Endothelial cell of umbilical vein (primary cell): ENCODE data around the gene RIMS3. TPM values are rescaled to one million over a fixed set of nuclear protein-coding genes. Genes with fewer than 3 reads are reported as not detected.

Experiments used
- BruUV-seq: library from RNA; stranded (reverse); fragments of 400-500 nt; replicated peaks from 2 replicates; lab custom pipeline; 2021; lab: Mats Ljungman, UMichigan
- CTCF ChIA-PET: fragments of 300-600, 350-600 bp; sonication (Branson Sonifier 250); formaldehyde crosslinking; loops from one replicate; lab custom pipeline; 2021; ENCODE audit warnings: antibody characterized with exemption, inconsistent platforms; lab: Charles Lee
- POLR2A ChIA-PET: fragments of 300-600, 350-600 bp; sonication (Branson Sonifier 250); formaldehyde crosslinking; loops from one replicate; lab custom pipeline; 2021; ENCODE audit warnings: antibody characterized with exemption, inconsistent platforms; lab: Charles Lee
- DNase-seq: peaks from one replicate; pipeline ENCODE4 v3.0.0-alpha.2; 2011; ENCODE audit warnings: low read depth, low spot score
- FAIRE-seq: peaks from 2 replicates; lab custom pipeline; 2011; peaks lifted over from hg19 to GRCh38; lab: Jason Lieb, UNC
- H2AFZ ChIP-seq: 2 replicates; pipeline ENCODE4 v1.6.0; 2012; ENCODE audit warnings: low read depth, low read length, control low read depth, inconsistent platforms
- H3K27ac ChIP-seq: 2 replicates; pipeline ENCODE4 v1.5.1; 2011; ENCODE audit warnings: low read depth, mild to moderate bottlenecking, control low read depth, low read length, moderate library complexity; ENCODE audit not compliant: insufficient read depth
- H3K27me3 ChIP-seq, 2 experiments: 2 replicates each; pipeline versions ENCODE4 v1.6.0 to v1.6.1; 2011; ENCODE audit warnings: low read length in 2 of 2, mixed read lengths in 1 of 2; ENCODE audit not compliant: control insufficient read depth in 2 of 2, insufficient read depth in 2 of 2
- H3K36me3 ChIP-seq, 2 experiments: 2 replicates in 1 of 2; 3 replicates in 1 of 2; pipeline ENCODE4 v1.5.1; 2011; ENCODE audit warnings: low read length in 2 of 2, mild to moderate bottlenecking in 1 of 2, moderate library complexity in 1 of 2; ENCODE audit not compliant: control insufficient read depth in 2 of 2, insufficient read depth in 2 of 2; ENCODE audit errors: extremely low read depth in 1 of 2
- H3K4me1 ChIP-seq: 3 replicates; pipeline ENCODE4 v1.5.1; 2011; ENCODE audit warnings: mild to moderate bottlenecking, low read length; ENCODE audit not compliant: control insufficient read depth, insufficient read depth; ENCODE audit errors: extremely low read depth
- H3K4me2 ChIP-seq: 2 replicates; pipeline ENCODE4 v1.6.1; 2011; ENCODE audit warnings: low read length, control low read depth, mixed read lengths; ENCODE audit not compliant: insufficient read depth
- H3K4me3 ChIP-seq, 3 experiments: fragments of 200-600 bp in 1 of 3; sonication (generic), shearing (Covaris generic) in 1 of 3; replicated peaks in 1 of 3; 2 replicates each; pipeline ENCODE4 v1.5.1; 2011 to 2016; ENCODE audit warnings: control low read depth in 3 of 3, low read length in 3 of 3, mild to moderate bottlenecking in 2 of 3, inconsistent platforms in 1 of 3, low read depth in 1 of 3, moderate library complexity in 1 of 3; ENCODE audit not compliant: insufficient read depth in 1 of 3
- H3K79me2 ChIP-seq: 2 replicates; pipeline ENCODE4 v1.6.0; 2012; ENCODE audit warnings: low read length, inconsistent platforms; ENCODE audit not compliant: control insufficient read depth, insufficient read depth
- H3K9ac ChIP-seq: replicated peaks from 2 replicates; pipeline ENCODE3; 2011; ENCODE audit warnings: low read length, control low read depth; ENCODE audit not compliant: insufficient read depth; ENCODE audit errors: extremely low read depth
- H3K9me1 ChIP-seq: replicated peaks from 3 replicates; pipeline ENCODE4 v1.6.0; 2011; ENCODE audit warnings: mild to moderate bottlenecking, low read length; ENCODE audit not compliant: control insufficient read depth, insufficient read depth; ENCODE audit errors: extremely low read depth
- H3K9me3 ChIP-seq: replicated peaks from 2 replicates; pipeline ENCODE4 v1.5.1; 2012; ENCODE audit warnings: low read length, inconsistent platforms; ENCODE audit not compliant: control insufficient read depth, insufficient read depth
- H4K20me1 ChIP-seq: replicated peaks from 2 replicates; pipeline ENCODE3; 2011; ENCODE audit warnings: mild to moderate bottlenecking, low read length; ENCODE audit not compliant: control insufficient read depth, insufficient read depth; ENCODE audit errors: extremely low read depth
- EZH2 ChIP-seq: IDR thresholded peaks from 2 replicates; pipeline ENCODE4 v1.6.1; 2012; ENCODE audit warnings: borderline replicate concordance, low read depth, mild to moderate bottlenecking, moderate library complexity, low read length, inconsistent platforms; ENCODE audit not compliant: severe bottlenecking
- FOS ChIP-seq: IDR thresholded peaks from 2 replicates; pipeline ENCODE4 v1.6.1; 2011; ENCODE audit warnings: mild to moderate bottlenecking, low read length, moderate library complexity, borderline replicate concordance; ENCODE audit not compliant: insufficient read depth
- GATA2 ChIP-seq: IDR thresholded peaks from 2 replicates; pipeline ENCODE4 v1.7.0; 2011; ENCODE audit warnings: low read depth, mild to moderate bottlenecking, moderate library complexity, mixed read lengths, low read length; ENCODE audit not compliant: insufficient read length, insufficient read depth
- JUN ChIP-seq: IDR thresholded peaks from 2 replicates; pipeline ENCODE4 v1.6.1; 2011; ENCODE audit warnings: borderline replicate concordance, low read depth; ENCODE audit not compliant: insufficient read length, insufficient read depth
- MAX ChIP-seq: IDR thresholded peaks from 2 replicates; pipeline ENCODE4 v1.6.1; 2011; ENCODE audit not compliant: insufficient read depth, insufficient read length
- MYC ChIP-seq: IDR thresholded peaks from one replicate; pipeline ENCODE4 v1.6.1; 2011; ENCODE audit warnings: mild to moderate bottlenecking, low read depth, low read length
- POLR2A ChIP-seq: IDR thresholded peaks from 2 replicates; pipeline ENCODE4 v1.6.1; 2012; ENCODE audit warnings: low read depth, mild to moderate bottlenecking, control low read depth, low read length
- POLR2AphosphoS5 ChIP-seq: IDR thresholded peaks from 2 replicates; pipeline ENCODE4 v1.6.1; 2012; ENCODE audit warnings: low read depth, mild to moderate bottlenecking, control low read depth, low read length, moderate library complexity; ENCODE audit not compliant: insufficient read depth
- dilution Hi-C: fragments of 300-500 bp; cut with MboI; formaldehyde crosslinking; loops from one replicate; pipeline ENCODE4 v1.15.0; 2019; ENCODE audit warnings: low sequenced_read_pairs; ENCODE audit not compliant: extremely low pct_ligation_motif_present
- intact Hi-C: fragments of 100-400 bp; cut with micrococcal nuclease; formaldehyde crosslinking; loops from one replicate; pipeline ENCODE4 v1.10.0; 2022
- polyA plus RNA-seq, 4 experiments: library from polyadenylated mRNA; depleted of rRNA in 3 of 4; stranded (reverse) in 3 of 4; unstranded in 1 of 4; fragments of >200 nt; gene quantifications; 2 replicates each; pipeline versions ENCODE4 v1.2.1 to v1.2.3, GENCODE V29; 2011 to 2012; ENCODE audit warnings: missing spikeins in 1 of 4
- total RNA-seq: library from RNA; stranded (reverse); gene quantifications from 2 replicates; pipeline ENCODE4 v1.2.3, GENCODE V29; 2021
- TF ChIP-seq, protein P1 (sequence below), 2 donors: IDR thresholded peaks; 1 replicate in 1 of 2; 2 replicates in 1 of 2; pipeline ENCODE4 v1.5.1; 2011; ENCODE audit warnings: low read length in 2 of 2, mild to moderate bottlenecking in 2 of 2, moderate library complexity in 2 of 2, control low read depth in 1 of 2, inconsistent platforms in 1 of 2, low read depth in 1 of 2; ENCODE audit not compliant: insufficient read depth in 1 of 2; ENCODE audit errors: extremely low read depth in 1 of 2

The RIMS3 gene
- total and polyA plus RNA-seq, 2 donors (not counting 3 experiments of a cell fraction or from before 2014, with no cell fraction given), result 0.14 to 0.15 TPM

GRCh38 chr1:40692429-40692895 is 27.0 kb upstream of the RIMS3 start:
- POLR2A ChIA-PET, result interaction anchor here (1.2 to 2.0 kb wide), 2 partner anchors 11 to 161 kb away, joined by 3 to 14 read pairs; partner anchors contain the start of gene ZNF684

GRCh38 chr1:40691538-40692428 is 26.3 kb upstream of the RIMS3 start, which contains the start of gene NFYC:
NFYC (plus strand) TSS chr1:40691704; CDS start chr1:40738844, 47,140 bp downstream.
- H3K27me3 ChIP-seq, result no peaks in the 10 kb centered on the region

More at GRCh38 chr1:40692429-40692895, 27.0 kb upstream of the RIMS3 start:
- FAIRE-seq (no peak), DNase-seq (no peak)
- dilution Hi-C loops, result no loop called here
- Histone ChIP-seq H4K20me1 (no peaks in the 10 kb centered on the region), H3K9me3 (no peaks in the 10 kb centered on the region), H3K27ac (peak overlapping the region; percentile 68), H3K9me1 (no peaks in the 10 kb centered on the region), H3K9ac (peak overlapping the region; percentile 96), H2AFZ (peak overlapping the region; percentile 68), H3K27me3 (no peaks in the 10 kb centered on the region), H3K4me1 (peaks cover 19% of the 10 kb centered on the region), H3K4me3 (peak overlapping the region; percentile 34 to 95 (median 76)), H3K4me2 (peak overlapping the region; percentile 95), H3K79me2 (peaks cover 53% of the 10 kb centered on the region), H3K36me3 (no peaks in the 10 kb centered on the region)
- CTCF ChIA-PET, result interaction anchor here (1.0 to 2.7 kb wide), 6 partner anchors 11 to 260 kb away, joined by 3 to 18 read pairs (median 11); no protein-coding TSS in a partner anchor
- TF ChIP-seq MAX, result no peak
- TF ChIP-seq EZH2, result no peak
- TF ChIP-seq MYC, result no peak
- no peak for TF ChIP-seq FOS
- intact Hi-C loops, result loop anchor here (1.0 to 5.0 kb wide), 3 partner anchors 17 to 155 kb away; no protein-coding TSS in a partner anchor
- no TSS peak for BruUV-seq

More at GRCh38 chr1:40691538-40692428, 26.3 kb upstream of the RIMS3 start, which contains the start of gene NFYC:
- no peaks in the 10 kb centered on the region for H4K20me1 ChIP-seq
- BruUV-seq, result no TSS peak
- DNase-seq (peak; percentile 98), FAIRE-seq (peak; percentile 84)
- peak within 1 kb of the TSS; percentile 68 for H2AFZ ChIP-seq
- no peak for TF ChIP-seq EZH2
- TF ChIP-seq, protein P1, sequence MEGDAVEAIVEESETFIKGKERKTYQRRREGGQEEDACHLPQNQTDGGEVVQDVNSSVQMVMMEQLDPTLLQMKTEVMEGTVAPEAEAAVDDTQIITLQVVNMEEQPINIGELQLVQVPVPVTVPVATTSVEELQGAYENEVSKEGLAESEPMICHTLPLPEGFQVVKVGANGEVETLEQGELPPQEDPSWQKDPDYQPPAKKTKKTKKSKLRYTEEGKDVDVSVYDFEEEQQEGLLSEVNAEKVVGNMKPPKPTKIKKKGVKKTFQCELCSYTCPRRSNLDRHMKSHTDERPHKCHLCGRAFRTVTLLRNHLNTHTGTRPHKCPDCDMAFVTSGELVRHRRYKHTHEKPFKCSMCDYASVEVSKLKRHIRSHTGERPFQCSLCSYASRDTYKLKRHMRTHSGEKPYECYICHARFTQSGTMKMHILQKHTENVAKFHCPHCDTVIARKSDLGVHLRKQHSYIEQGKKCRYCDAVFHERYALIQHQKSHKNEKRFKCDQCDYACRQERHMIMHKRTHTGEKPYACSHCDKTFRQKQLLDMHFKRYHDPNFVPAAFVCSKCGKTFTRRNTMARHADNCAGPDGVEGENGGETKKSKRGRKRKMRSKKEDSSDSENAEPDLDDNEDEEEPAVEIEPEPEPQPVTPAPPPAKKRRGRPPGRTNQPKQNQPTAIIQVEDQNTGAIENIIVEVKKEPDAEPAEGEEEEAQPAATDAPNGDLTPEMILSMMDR (IDR thresholded peaks at IDR 0.05; ENCODE audit: extremely low read depth in 1 of 2, insufficient read depth in 1 of 2, low read depth in 1 of 2, low read length in 2 of 2), result no peak
- peak; percentile 76 for TF ChIP-seq POLR2A
- TF ChIP-seq GATA2, result no peak
- TF ChIP-seq MYC, result peak; percentile 90
- TF ChIP-seq MAX, result peak; percentile 50
- no peak for TF ChIP-seq JUN
- no peak for TF ChIP-seq FOS
- TF ChIP-seq POLR2AphosphoS5, result peak; percentile 81
- ChIA-PET POLR2A (interaction anchor here (0.6 to 2.0 kb wide), 11 partner anchors 10 to 160 kb away, joined by 3 to 14 read pairs (median 4); partner anchors contain the start of gene ZNF684), CTCF (interaction anchor here (0.7 to 2.7 kb wide), 18 partner anchors 9 to 261 kb away, joined by 3 to 18 read pairs (median 4); partner anchors contain the start of genes RIMS3 and ZNF684)
- peak within 1 kb of the TSS; percentile 37 to 95 (median 78) for H3K4me3 ChIP-seq
- H3K9me3 ChIP-seq, result no peaks in the 10 kb centered on the region
- H3K9ac ChIP-seq, result peak within 1 kb of the TSS; percentile 96
- H3K4me2 ChIP-seq, result peak within 1 kb of the TSS; percentile 95
- H3K27ac ChIP-seq, result peak within 1 kb of the TSS; percentile 68
- H3K36me3 ChIP-seq, result no peaks in the 10 kb centered on the region
- peaks cover 19% of the 10 kb centered on the region for H3K4me1 ChIP-seq
- intact Hi-C loops (loop anchor here (1.0 to 5.0 kb wide), 3 partner anchors 18 to 156 kb away; no protein-coding TSS in a partner anchor), dilution Hi-C loops (no loop called here)
- no peaks in the 10 kb centered on the region for H3K9me1 ChIP-seq
- H3K79me2 ChIP-seq, result peaks cover 46% of the 10 kb centered on the region
